Right hindlimb (tissue), 1 donor: ENCODE results near the gene HYDIN.
"Not testable (repeated sequence)": the region's sequence is repeated elsewhere in the genome, so short reads cannot be mapped to it uniquely, and the experiment has no call there.

Experiments
- DNase-seq: peaks from one replicate; pipeline ENCODE4 v3.0.0-alpha.2; 2018

Gene HYDIN

GRCh38 chr16:71083573-71083972 lies 146.9 kb downstream of the HYDIN start:
- not testable (repeated sequence) for DNase-seq

GRCh38 chr16:71080777-71081176 lies 149.7 kb downstream of the HYDIN start:
- not testable (repeated sequence) for DNase-seq

GRCh38 chr16:71080262-71080661 lies 150.3 kb downstream of the HYDIN start:
- DNase-seq, result not testable (repeated sequence)

GRCh38 chr16:71070651-71071050 lies 159.9 kb downstream of the HYDIN start:
- not testable (repeated sequence) for DNase-seq

- not testable (repeated sequence) for DNase-seq
These were observed 160.7 kb downstream of the HYDIN start for GRCh38 chr16:71069842-71070241.

GRCh38 chr16:71053897-71054609 lies 176.5 kb downstream of the HYDIN start:
- not testable (repeated sequence) for DNase-seq

- not testable (repeated sequence) for DNase-seq
These were observed 180.2 kb downstream of the HYDIN start for GRCh38 chr16:71050307-71050706.

- not testable (repeated sequence) for DNase-seq
These were observed 191.0 kb downstream of the HYDIN start for GRCh38 chr16:71039368-71040111.

GRCh38 chr16:71038421-71038820 lies 192.1 kb downstream of the HYDIN start:
- not testable (repeated sequence) for DNase-seq

- DNase-seq, result not testable (repeated sequence)
These were observed 192.5 kb downstream of the HYDIN start for GRCh38 chr16:71037987-71038386.

- not testable (repeated sequence) for DNase-seq
These were observed 202.3 kb downstream of the HYDIN start for GRCh38 chr16:71028032-71028727.

GRCh38 chr16:71027511-71027910 lies 203.0 kb downstream of the HYDIN start:
- not testable (repeated sequence) for DNase-seq

GRCh38 chr16:71023851-71024439 lies 206.6 kb downstream of the HYDIN start:
- not testable (repeated sequence) for DNase-seq

- DNase-seq, result not testable (repeated sequence)
These were observed 208.5 kb downstream of the HYDIN start for GRCh38 chr16:71021961-71022537.

- DNase-seq, result not testable (repeated sequence)
These were observed 211.3 kb downstream of the HYDIN start for GRCh38 chr16:71019067-71019682.

- not testable (repeated sequence) for DNase-seq
These were observed 215.1 kb downstream of the HYDIN start for GRCh38 chr16:71015419-71015818.

GRCh38 chr16:71009440-71010223 lies 220.9 kb downstream of the HYDIN start:
- DNase-seq, result not testable (repeated sequence)

- DNase-seq, result not testable (repeated sequence)
These were observed 224.0 kb downstream of the HYDIN start for GRCh38 chr16:71006516-71006915.

GRCh38 chr16:70999735-71000134 lies 230.8 kb downstream of the HYDIN start:
- not testable (repeated sequence) for DNase-seq

GRCh38 chr16:70995799-70996198 lies 234.7 kb downstream of the HYDIN start:
- not testable (repeated sequence) for DNase-seq

- not testable (repeated sequence) for DNase-seq
These were observed 238.0 kb downstream of the HYDIN start for GRCh38 chr16:70992511-70992910.
